ENCODE results near the gene NAMPT. TPM values are rescaled to one million over a fixed set of nuclear protein-coding genes. Genes with fewer than 3 reads are reported as not detected.

NAMPT gene
- total RNA-seq, 2 donors from 2014 or later: 101 to 111 TPM

GRCh38 chr7:106273009-106273668 is 11.6 kb downstream of the NAMPT start:
- Histone ChIP-seq H3K9me3 (ENCODE audit: control insufficient read depth, low read length) (no peaks in the 10 kb centered on the region), H3K4me3 (ENCODE audit: low read length) (no peak overlapping the region), H3K36me3 (ENCODE audit: control insufficient read depth, insufficient read depth, low read length) (peaks cover 99% of the 10 kb centered on the region), H3K4me1 (ENCODE audit: control insufficient read depth, insufficient read depth, low read length) (no peaks in the 10 kb centered on the region), H3K9ac (ENCODE audit: extremely low read depth, low read length, poor library complexity, severe bottlenecking) (no peak overlapping the region), H3K27me3 (ENCODE audit: control insufficient read depth, insufficient read depth, low read length, poor library complexity, severe bottlenecking) (no peaks in the 10 kb centered on the region), H3K27ac (ENCODE audit: low read depth, low read length) (no peak overlapping the region)
- DNase-seq: no peak
- peaks cover 63% of the 10 kb centered on the region for H3K36me3 Mint-ChIP-seq (ENCODE audit: low read depth)
- H3K27me3 Mint-ChIP-seq (ENCODE audit: insufficient read depth): no peaks in the 10 kb centered on the region
- H3K4me3 Mint-ChIP-seq: no peak overlapping the region
- WGBS, 2 experiments (ENCODE audit: insufficient coverage in 1 of 2, insufficient read length in 1 of 2): 93 to 100% methylated on average over 3 to 8 of the region's 8 CpGs
- H3K27ac Mint-ChIP-seq: no peak overlapping the region
- no peaks in the 10 kb centered on the region for H3K4me1 Mint-ChIP-seq
- TF ChIP-seq CTCF (conservative IDR thresholded peaks at IDR 0.05): no peak
- no peaks in the 10 kb centered on the region for H3K9me3 Mint-ChIP-seq

GRCh38 chr7:106270122-106270977 is 14.4 kb downstream of the NAMPT start:
- no peak overlapping the region for H3K4me3 Mint-ChIP-seq
- H3K36me3 ChIP-seq (ENCODE audit: control insufficient read depth, insufficient read depth, low read length): peaks cover 98% of the 10 kb centered on the region

More at GRCh38 chr7:106270122-106270977, 14.4 kb downstream of the NAMPT start:
- no peaks in the 10 kb centered on the region for H3K9me3 ChIP-seq (ENCODE audit: control insufficient read depth, low read length)
- H3K27ac ChIP-seq (ENCODE audit: low read depth, low read length): no peak overlapping the region
- Mint-ChIP-seq H3K4me1 (no peaks in the 10 kb centered on the region), H3K27ac (no peak overlapping the region), H3K36me3 (ENCODE audit: low read depth) (peaks cover 67% of the 10 kb centered on the region), H3K9me3 (no peaks in the 10 kb centered on the region), H3K27me3 (ENCODE audit: insufficient read depth) (no peaks in the 10 kb centered on the region)
- no peaks in the 10 kb centered on the region for H3K27me3 ChIP-seq (ENCODE audit: control insufficient read depth, insufficient read depth, low read length, poor library complexity, severe bottlenecking)
- 93 to 100% methylated on average over 2 to 5 of the region's 5 CpGs for WGBS, 2 experiments (ENCODE audit: insufficient coverage in 1 of 2, insufficient read length in 1 of 2)
- no peak overlapping the region for H3K4me3 ChIP-seq (ENCODE audit: low read length)
- no peak for TF ChIP-seq CTCF (conservative IDR thresholded peaks at IDR 0.05)
- no peaks in the 10 kb centered on the region for H3K4me1 ChIP-seq (ENCODE audit: control insufficient read depth, insufficient read depth, low read length)
- no peak for DNase-seq
- H3K9ac ChIP-seq (ENCODE audit: extremely low read depth, low read length, poor library complexity, severe bottlenecking): no peak overlapping the region

Data from endodermal cell (in vitro differentiated cells).